ENCODE data around the gene KCNN4.

DNA sequence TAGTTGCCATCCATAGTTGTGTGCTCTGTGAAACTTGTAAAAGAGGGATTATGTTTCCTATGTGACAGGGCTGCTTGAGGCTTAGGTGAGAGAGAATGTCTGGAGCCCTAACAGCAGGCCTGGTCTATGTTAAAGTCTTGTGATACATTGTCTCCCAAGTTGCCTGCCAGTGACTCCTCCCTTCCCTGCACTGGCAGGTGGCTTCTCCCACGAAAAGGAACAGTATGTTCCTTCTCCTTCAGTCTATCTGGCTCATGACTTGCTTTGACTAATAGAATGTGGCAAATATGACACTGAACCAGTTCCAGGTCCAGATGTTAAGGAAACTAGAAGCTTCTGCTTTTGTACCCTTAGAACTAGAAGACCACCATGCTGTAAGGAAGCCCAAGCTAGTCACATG is 5.9 kb upstream of the KCNN4 start:
- no peak for TF ChIP-seq EZH2 (IDR thresholded peaks at IDR 0.05; ENCODE audit: low read depth)
- TF ChIP-seq, protein P1, sequence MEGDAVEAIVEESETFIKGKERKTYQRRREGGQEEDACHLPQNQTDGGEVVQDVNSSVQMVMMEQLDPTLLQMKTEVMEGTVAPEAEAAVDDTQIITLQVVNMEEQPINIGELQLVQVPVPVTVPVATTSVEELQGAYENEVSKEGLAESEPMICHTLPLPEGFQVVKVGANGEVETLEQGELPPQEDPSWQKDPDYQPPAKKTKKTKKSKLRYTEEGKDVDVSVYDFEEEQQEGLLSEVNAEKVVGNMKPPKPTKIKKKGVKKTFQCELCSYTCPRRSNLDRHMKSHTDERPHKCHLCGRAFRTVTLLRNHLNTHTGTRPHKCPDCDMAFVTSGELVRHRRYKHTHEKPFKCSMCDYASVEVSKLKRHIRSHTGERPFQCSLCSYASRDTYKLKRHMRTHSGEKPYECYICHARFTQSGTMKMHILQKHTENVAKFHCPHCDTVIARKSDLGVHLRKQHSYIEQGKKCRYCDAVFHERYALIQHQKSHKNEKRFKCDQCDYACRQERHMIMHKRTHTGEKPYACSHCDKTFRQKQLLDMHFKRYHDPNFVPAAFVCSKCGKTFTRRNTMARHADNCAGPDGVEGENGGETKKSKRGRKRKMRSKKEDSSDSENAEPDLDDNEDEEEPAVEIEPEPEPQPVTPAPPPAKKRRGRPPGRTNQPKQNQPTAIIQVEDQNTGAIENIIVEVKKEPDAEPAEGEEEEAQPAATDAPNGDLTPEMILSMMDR (conservative IDR thresholded peaks at IDR 0.05), result no peak
